Glutamatergic neuron (in vitro differentiated cells): ENCODE measurements around the gene SLC10A3. TPM values are rescaled to one million over a fixed set of nuclear protein-coding genes. Genes with fewer than 3 reads are reported as not detected.

Experiments
- DNase-seq: peaks from one replicate; pipeline ENCODE4 v3.0.0; 2022
- H3K27ac Mint-ChIP-seq: one replicate; pipeline ENCODE4 v1.8.0; 2020; ENCODE audit warnings: mild to moderate bottlenecking, mixed read lengths, inconsistent platforms; ENCODE audit not compliant: unreplicated experiment
- H3K27me3 Mint-ChIP-seq: one replicate; pipeline ENCODE4 v1.8.0; 2020; ENCODE audit warnings: mild to moderate bottlenecking, moderate library complexity, mixed read lengths, inconsistent platforms; ENCODE audit not compliant: unreplicated experiment
- H3K36me3 Mint-ChIP-seq: one replicate; pipeline ENCODE4 v1.8.0; 2020; ENCODE audit warnings: mild to moderate bottlenecking, mixed read lengths, inconsistent platforms; ENCODE audit not compliant: unreplicated experiment
- H3K4me1 Mint-ChIP-seq: one replicate; pipeline ENCODE4 v1.8.0; 2020; ENCODE audit warnings: mild to moderate bottlenecking, low read depth, mixed read lengths, inconsistent platforms; ENCODE audit not compliant: unreplicated experiment
- H3K4me3 Mint-ChIP-seq: one replicate; pipeline ENCODE4 v1.8.0; 2020; ENCODE audit warnings: mild to moderate bottlenecking, mixed read lengths, inconsistent platforms; ENCODE audit not compliant: unreplicated experiment
- H3K9me3 Mint-ChIP-seq: one replicate; pipeline ENCODE4 v1.8.0; 2020; ENCODE audit warnings: mild to moderate bottlenecking, moderate library complexity, mixed read lengths, inconsistent platforms; ENCODE audit not compliant: unreplicated experiment
- total RNA-seq: library from RNA; stranded (reverse); fragmentation: NEBNext Ultra II Directional; extraction: Animal tissue kit (Norgen Biotek cat#: 25700); gene quantifications from one replicate; pipeline ENCODE4 v1.2.1, GENCODE V29; 2021; ENCODE audit not compliant: unreplicated experiment
- TF ChIP-seq, protein P1 (sequence below): fragments of 200-600 bp; sonication (generic); IDR thresholded peaks from one replicate; pipeline ENCODE4 v1.5.0; 2021; ENCODE audit not compliant: partially characterized antibody, unreplicated experiment

SLC10A3 gene
- total RNA-seq, 1 donor from 2014 or later = 6.1 TPM

DNA sequence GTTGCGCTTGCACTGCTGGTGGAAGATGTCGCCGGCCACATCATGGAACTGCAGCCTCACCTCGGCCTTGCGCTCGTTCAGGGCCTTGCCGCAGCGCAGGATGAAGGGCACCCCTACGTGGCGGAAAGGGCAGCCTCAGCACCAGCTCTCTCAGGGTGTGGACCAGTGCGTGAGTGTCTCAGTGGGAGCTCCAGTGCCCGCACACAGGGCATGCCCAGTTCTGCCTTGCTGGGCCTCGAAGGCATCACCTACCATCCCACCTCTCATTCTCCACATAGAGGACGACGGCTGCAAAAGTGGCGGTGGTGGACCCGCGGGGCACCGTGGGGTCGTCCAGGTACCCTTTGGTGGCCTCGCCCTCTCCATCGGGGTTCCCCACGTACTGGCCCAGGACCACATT, 42.3 kb upstream of the SLC10A3 start:
- Mint-ChIP-seq H3K4me3 (no peak overlapping the region), H3K36me3 (no peaks in the 10 kb centered on the region), H3K27me3 (peaks cover 1% of the 10 kb centered on the region), H3K9me3 (no peaks in the 10 kb centered on the region), H3K27ac (no peak overlapping the region), H3K4me1 (no peaks in the 10 kb centered on the region)
- TF ChIP-seq, protein P1, sequence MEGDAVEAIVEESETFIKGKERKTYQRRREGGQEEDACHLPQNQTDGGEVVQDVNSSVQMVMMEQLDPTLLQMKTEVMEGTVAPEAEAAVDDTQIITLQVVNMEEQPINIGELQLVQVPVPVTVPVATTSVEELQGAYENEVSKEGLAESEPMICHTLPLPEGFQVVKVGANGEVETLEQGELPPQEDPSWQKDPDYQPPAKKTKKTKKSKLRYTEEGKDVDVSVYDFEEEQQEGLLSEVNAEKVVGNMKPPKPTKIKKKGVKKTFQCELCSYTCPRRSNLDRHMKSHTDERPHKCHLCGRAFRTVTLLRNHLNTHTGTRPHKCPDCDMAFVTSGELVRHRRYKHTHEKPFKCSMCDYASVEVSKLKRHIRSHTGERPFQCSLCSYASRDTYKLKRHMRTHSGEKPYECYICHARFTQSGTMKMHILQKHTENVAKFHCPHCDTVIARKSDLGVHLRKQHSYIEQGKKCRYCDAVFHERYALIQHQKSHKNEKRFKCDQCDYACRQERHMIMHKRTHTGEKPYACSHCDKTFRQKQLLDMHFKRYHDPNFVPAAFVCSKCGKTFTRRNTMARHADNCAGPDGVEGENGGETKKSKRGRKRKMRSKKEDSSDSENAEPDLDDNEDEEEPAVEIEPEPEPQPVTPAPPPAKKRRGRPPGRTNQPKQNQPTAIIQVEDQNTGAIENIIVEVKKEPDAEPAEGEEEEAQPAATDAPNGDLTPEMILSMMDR = no peak
- DNase-seq = no peak

DNA sequence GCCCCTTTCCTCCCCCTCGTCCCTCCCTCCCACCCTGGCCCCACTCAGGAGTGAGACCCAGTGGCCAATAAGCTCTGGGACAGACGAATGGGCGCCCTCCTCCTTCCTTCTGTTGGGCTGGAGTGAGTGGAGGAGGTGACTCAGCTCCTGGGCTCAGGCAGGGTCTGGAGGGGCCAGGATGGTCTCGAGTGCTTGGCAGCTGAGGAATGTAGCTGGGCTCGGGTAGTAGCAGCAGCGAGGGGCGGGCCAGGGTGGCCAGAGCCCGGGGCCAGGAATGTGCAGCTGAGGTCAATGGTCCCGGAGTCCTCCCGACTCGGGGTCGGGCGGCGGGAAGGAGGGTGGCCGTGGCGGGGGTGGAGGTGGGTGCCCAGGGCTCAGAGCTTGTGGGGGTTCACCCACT, 41.2 kb upstream of the SLC10A3 start:
- no peak for DNase-seq
- H3K9me3 Mint-ChIP-seq = no peaks in the 10 kb centered on the region
- TF ChIP-seq, protein P1 = no peak
- no peaks in the 10 kb centered on the region for H3K36me3 Mint-ChIP-seq
- H3K27ac Mint-ChIP-seq = no peak overlapping the region
- H3K4me1 Mint-ChIP-seq = peaks cover 3% of the 10 kb centered on the region
- no peak overlapping the region for H3K4me3 Mint-ChIP-seq
- H3K27me3 Mint-ChIP-seq = peaks cover 1% of the 10 kb centered on the region

DNA sequence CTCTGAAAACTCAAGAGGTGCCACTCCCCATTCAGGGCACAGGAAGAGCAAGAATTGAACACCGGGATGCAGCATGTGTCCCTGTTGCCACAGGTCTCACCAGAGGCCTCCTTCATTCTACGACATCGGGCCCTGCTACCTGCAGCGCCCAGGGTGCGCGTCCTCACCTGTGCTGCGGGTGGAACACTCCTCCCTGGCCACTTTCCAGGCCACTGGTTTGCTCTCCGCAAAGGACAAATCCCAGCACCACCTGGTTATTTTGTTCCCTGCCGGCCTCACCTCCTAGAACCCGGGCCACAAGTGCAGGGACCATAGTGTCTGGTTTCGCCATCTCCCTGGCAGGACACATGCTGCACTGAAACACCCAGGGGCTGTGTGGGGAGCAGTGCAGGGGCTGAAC, 39.9 kb upstream of the SLC10A3 start:
- TF ChIP-seq, protein P1 = no peak
- H3K9me3 Mint-ChIP-seq = peaks cover 2% of the 10 kb centered on the region

DNA sequence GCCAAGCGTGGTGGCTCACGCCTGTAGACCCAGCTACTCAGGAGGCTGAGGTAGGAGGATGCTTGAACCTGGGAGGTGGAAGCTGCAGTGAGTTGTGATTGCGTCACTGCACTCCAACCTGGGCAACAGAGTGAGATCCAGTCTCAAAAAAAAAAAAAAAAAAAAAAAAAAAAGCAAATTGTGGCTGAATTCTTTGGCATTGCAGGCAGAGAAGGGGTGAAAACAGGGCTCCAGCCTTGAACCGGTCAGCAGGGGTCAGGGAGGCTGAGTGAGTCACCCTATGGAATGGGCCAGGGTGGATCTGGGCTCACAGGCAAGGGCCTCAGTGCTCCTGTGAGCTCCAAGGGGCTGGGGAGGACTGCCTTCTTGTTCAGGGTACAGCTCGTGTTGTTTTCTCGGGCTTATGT, 38.8 kb upstream of the SLC10A3 start:
- TF ChIP-seq, protein P1 = no peak
- no peaks in the 10 kb centered on the region for H3K36me3 Mint-ChIP-seq
- no peak for DNase-seq
- H3K9me3 Mint-ChIP-seq = peaks cover 2% of the 10 kb centered on the region
- H3K4me3 Mint-ChIP-seq = no peak overlapping the region
- H3K27ac Mint-ChIP-seq = no peak overlapping the region
- peaks cover 3% of the 10 kb centered on the region for H3K4me1 Mint-ChIP-seq
- peaks cover 1% of the 10 kb centered on the region for H3K27me3 Mint-ChIP-seq

More for the DNA sequence above, 39.9 kb upstream of the SLC10A3 start:
- Mint-ChIP-seq H3K27me3 (peaks cover 1% of the 10 kb centered on the region), H3K27ac (no peak overlapping the region), H3K4me3 (no peak overlapping the region), H3K36me3 (no peaks in the 10 kb centered on the region), H3K4me1 (peaks cover 3% of the 10 kb centered on the region)
- DNase-seq = no peak

DNA sequence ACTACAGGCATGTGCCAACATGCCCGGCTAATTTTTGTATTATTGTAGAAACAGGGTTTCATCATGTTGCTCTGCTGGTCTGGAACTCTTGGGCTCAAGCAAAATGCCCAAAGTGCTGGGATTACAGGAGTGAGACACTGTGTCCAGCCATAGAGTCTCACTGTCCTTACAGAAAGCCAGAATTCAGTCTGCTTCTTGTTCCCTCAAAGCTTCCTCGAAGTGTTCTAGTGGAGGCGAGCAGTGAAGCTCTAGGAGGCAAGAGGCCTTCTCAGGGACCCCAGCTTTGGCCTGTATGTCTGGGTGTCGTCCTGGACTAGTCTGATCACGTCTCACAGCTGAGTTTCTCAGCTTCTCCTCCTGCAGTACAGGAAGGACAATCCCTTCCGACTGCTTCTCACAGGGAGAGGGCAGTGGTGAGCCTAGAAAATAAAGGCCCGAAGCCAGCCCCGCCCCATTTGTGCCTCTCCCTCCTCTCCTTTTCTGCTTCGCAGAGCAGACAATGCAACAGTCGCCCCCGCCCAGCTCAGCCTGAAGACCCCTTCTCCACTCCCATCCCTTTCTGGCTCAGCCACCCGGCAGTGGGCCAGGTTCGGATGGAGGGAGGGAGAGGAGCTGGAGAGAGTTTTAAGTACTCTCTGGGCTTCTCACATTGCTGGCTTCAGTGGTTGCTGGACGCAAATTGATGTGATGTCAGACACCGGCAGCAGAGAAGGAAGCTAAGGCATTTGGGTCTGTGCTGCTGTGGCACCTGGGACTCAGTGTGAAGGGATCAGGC, 36.7 kb upstream of the SLC10A3 start:
- Mint-ChIP-seq H3K27me3 (peaks cover 1% of the 10 kb centered on the region), H3K4me3 (peak overlapping the region; percentile 71), H3K9me3 (peaks cover 2% of the 10 kb centered on the region), H3K36me3 (no peaks in the 10 kb centered on the region), H3K4me1 (peaks cover 3% of the 10 kb centered on the region), H3K27ac (peak overlapping the region; percentile 88)
- peak; percentile 80 for DNase-seq
- TF ChIP-seq, protein P1 = no peak
